Stomach (tissue), 4 donors: ENCODE results near the gene HAND1.

ENCODE experiments used
- EP300 ChIP-seq: sonication (generic); formaldehyde crosslinking; IDR thresholded peaks from one replicate; pipeline ENCODE4 v1.6.1; 2017; ENCODE audit warnings: antibody characterized with exemption
- POLR2A ChIP-seq, 4 donors: fragments of 450-650 bp; IDR thresholded peaks; one replicate each; pipeline ENCODE4 v1.6.1; 2016; ENCODE audit warnings: antibody characterized with exemption in 4 of 4, control low read depth in 2 of 4, mild to moderate bottlenecking in 1 of 4, moderate library complexity in 1 of 4
- POLR2AphosphoS5 ChIP-seq, 3 donors: sonication (generic); formaldehyde crosslinking; IDR thresholded peaks; one replicate each; pipeline ENCODE4 v1.6.1; 2016; ENCODE audit warnings: antibody characterized with exemption in 3 of 3
- TF ChIP-seq, protein P1 (sequence below), 7 experiments: fragments of 450-650 bp in 4 of 7; fragments of 200-600 bp in 3 of 7; sonication (generic) in 3 of 7; IDR thresholded peaks; one replicate each; pipeline ENCODE4 v1.5.1; 2016 to 2019; ENCODE audit warnings: antibody characterized with exemption in 7 of 7, control low read depth in 2 of 7, mild to moderate bottlenecking in 1 of 7

DNA sequence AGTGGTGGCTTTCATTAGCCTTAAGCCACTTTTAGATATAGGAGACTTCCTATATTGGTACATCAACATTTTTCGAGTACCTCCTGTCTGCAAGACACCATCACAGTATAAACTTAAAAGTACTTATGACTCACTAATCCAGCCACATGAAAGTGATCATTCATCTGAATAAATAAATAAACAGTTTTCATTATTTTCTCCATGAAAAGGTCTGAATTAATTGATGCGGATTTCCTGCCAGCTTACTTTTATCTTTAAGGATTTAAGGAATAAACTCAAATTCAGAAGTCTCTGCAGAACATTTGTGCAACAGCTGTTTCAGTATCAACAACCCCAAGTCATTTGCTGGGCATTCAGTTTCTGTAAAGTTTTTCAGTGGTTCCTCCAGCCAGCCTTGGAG is 28.2 kb downstream of the HAND1 start:
- TF ChIP-seq, protein P1, sequence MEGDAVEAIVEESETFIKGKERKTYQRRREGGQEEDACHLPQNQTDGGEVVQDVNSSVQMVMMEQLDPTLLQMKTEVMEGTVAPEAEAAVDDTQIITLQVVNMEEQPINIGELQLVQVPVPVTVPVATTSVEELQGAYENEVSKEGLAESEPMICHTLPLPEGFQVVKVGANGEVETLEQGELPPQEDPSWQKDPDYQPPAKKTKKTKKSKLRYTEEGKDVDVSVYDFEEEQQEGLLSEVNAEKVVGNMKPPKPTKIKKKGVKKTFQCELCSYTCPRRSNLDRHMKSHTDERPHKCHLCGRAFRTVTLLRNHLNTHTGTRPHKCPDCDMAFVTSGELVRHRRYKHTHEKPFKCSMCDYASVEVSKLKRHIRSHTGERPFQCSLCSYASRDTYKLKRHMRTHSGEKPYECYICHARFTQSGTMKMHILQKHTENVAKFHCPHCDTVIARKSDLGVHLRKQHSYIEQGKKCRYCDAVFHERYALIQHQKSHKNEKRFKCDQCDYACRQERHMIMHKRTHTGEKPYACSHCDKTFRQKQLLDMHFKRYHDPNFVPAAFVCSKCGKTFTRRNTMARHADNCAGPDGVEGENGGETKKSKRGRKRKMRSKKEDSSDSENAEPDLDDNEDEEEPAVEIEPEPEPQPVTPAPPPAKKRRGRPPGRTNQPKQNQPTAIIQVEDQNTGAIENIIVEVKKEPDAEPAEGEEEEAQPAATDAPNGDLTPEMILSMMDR (IDR thresholded peaks at IDR 0.05), result no peak
- TF ChIP-seq EP300 (no peak), POLR2A (IDR thresholded peaks at IDR 0.05) (no peak), POLR2AphosphoS5 (IDR thresholded peaks at IDR 0.05) (no peak)
